ENCODE measurements around the gene NPTN.

DNA sequence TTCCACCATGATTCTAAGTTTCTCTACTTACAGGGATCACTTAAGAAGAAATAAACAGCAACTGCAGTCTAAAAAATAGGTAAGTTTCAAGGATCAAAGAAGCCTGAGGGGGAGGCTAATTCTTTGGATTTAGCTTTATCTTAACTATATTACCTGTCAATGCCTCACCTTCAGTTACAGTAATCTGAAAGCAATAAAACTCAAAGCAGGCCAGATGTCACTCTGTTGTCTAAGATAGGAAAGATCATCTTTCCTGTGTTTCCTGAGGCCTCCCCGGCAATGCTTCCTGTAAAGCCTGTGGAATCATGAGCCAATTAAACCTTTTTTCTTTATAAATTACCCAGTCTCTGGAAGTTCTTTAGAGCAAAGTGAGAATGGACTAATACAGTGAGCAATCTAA, 60.2 kb downstream of the NPTN start:
- TF ChIP-seq POLR2A (IDR thresholded peaks at IDR 0.05; ENCODE audit: low read depth, low read length) (no peak), POU2F2 (IDR thresholded peaks at IDR 0.05; ENCODE audit: low read depth, low read length) (no peak)

Measured in GM12891 (cell line).